Measurements from ENCODE around the gene CPXM2.

GRCh38 chr10:123786896-123787295 lies 104.7 kb downstream of the CPXM2 start:
- TF ChIP-seq JUNB (IDR thresholded peaks at IDR 0.05), result no peak
- no peak for TF ChIP-seq POLR2A (IDR thresholded peaks at IDR 0.05; ENCODE audit: low read depth, low read length)
- no peak for TF ChIP-seq CEBPB (IDR thresholded peaks at IDR 0.05; ENCODE audit: borderline replicate concordance in 1 of 2, low read depth in 2 of 2, low read length in 2 of 2)
